Stimulated activated CD8-positive, alpha-beta memory T cell treated with anti-CD3 and anti-CD28 coated beads, Interleukin-4, amount 100 ng/mL, for 1 hour (primary cell): ENCODE measurements around the gene DDX59.

Experiments used
- DNase-seq, 2 donors: peaks; one replicate each; pipeline ENCODE4 v3.0.0-alpha.2; 2020; ENCODE audit warnings: low read depth in 2 of 2, low spot score in 1 of 2

DDX59 gene

DNA sequence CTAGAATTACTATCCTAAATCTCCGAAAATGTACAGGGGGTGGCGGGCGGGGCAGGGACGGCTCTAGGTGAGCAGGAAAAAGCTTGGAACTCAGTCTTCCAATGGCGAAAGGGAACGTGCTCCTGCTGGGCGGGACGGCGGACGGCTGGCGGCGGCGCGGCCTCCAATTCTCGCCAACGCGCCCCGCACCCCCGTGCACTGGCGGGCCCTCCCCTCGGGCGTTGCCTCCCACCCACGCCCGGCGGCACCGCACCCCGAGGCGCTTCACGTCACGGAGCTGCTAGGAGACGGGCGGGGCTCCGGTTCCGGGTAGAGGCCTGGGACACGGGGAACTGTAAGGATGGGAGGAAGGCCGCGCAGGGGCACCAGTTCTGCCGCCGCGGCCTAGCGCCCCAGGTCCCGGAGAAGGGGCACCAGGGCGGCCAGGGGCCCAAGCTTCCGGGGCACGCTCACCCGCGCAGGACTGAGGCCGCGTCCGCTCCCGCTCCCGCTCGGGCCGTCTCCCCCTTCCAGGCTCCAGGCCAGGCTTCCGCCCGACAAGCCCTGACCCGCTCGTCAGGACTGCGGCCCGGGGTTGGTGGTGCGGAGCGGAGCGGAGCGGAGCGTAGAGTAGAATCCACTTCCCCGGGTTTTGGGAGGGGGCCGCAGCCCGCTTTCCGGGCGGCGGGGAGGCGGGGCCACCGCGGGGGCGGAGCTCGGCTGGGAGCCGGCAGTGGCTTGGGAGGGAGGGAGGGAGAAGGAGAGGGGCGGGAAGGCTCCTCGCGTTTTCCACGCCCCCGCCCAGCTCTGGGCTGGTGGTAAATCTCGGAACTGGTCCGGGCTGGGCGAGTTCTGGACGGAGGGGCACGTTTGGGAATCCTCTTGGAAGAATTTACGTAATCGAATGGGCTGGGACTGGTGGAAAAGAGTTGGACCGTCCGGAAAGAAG, at the start of gene DDX59:
Gene DDX59 (minus strand): TSS at position 594 of the 928 bp plus-strand sequence. CDS start 3,167 bp downstream, outside the sequence.
- peak; percentile 72 to 76 for DNase-seq

DNA sequence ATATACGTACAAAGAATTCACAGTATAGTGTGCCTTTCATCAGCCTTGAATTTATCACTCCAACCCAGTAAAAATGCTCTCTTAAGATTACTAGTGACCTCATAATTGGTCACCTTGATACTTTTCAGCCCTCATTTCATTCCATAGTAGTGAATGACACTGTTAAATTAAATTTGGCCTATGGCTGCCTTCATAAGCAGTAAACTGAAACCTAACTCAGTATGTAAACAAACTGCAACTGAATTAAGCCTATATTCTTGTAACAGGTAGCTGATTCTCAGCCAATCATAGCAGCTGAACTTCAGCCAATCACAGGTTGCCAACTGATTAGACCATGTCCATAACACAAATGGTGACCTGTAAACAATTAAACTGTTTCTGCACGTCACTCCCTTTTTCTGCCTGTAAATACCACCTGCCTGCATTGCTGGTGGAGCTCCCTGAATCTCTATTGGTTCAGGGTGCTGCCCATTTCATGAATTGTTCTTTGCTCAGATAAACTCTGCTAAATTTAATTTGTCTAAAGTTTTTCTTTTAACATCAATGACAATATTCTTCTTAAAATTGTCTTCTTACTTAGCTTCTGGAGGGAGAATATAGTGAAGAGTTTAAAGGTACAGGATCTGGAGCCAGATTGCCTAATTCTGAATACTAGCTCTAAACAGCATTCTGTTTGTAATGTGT, 44.9 kb upstream of the DDX59 start:
- no peak for DNase-seq

DNA sequence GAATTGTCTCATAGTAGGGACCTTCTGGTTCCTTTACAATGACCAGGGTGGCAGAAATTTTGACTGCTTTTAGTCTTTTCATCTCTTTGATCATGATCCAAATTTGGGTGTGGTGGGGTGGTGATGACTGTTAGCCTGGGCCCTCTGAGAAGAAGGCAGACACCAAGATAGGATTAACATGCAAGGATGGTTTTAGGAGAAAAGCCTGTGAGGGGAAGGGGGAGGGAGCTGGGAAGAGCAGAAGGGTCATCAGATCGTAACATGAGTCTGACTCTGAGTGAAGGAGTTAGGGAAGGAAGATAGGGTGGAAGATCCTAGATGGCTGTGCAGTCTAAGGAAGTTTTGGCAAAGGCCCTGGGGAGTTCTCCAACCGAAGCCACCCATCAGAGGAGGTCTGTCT, 40.5 kb upstream of the DDX59 start:
- no peak for DNase-seq

DNA sequence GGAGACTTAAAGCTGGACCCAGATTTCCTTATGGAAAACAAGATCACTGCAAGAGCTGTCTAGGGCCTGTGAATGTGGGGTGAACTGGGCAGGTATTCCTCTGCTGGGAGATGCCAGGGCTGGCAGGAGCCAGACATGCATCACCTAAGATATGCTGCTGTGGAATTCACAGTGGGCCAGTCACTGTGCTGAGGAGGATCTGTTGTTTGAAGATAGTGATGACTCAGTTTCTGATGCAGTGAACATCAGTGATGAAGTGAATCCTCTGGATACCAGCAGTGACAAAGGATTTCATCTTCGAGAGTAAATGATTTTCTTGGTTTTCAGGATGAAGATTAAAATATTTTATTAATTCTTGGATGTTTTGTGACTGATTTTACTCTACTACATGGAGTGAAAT, 39.1 kb upstream of the DDX59 start:
- no peak for DNase-seq

DNA sequence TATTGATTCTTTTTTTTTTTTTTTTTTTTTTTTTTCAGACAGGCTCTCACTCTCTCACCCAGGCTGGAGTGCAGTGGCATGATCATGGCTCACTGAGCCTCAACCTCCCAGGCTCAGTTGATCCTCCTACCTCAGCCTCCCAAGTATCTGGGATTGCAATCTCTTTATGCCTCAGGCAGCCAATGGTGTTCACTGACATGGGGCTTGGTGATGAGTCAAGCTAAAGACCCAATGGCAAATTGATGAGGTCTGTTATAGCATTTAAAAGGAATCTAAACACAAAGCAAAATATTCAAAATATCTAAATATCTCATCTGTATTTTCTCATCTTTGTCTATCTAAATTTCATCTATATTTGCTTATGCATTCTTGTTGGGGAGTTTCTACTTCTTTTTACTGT, 38.5 kb upstream of the DDX59 start:
- no peak for DNase-seq

DNA sequence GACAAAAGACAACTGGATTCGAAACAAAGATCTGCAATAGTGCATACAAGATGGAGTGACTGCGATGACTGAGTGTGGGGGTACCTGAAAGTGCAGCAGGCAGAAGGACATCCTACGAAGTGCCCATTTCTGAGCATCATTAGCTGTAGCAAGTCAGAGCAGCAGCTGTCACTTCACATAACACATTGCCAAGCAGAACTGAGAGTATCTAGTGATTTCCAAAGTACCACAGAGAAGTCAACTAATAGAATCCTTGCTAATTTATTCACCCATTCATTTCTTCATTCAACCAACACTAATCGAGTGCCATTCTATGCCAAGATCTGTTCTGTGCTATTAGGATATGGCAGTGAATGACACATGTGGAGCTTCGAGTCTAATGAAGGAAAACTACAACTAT, 37.4 kb upstream of the DDX59 start:
- no peak for DNase-seq

DNA sequence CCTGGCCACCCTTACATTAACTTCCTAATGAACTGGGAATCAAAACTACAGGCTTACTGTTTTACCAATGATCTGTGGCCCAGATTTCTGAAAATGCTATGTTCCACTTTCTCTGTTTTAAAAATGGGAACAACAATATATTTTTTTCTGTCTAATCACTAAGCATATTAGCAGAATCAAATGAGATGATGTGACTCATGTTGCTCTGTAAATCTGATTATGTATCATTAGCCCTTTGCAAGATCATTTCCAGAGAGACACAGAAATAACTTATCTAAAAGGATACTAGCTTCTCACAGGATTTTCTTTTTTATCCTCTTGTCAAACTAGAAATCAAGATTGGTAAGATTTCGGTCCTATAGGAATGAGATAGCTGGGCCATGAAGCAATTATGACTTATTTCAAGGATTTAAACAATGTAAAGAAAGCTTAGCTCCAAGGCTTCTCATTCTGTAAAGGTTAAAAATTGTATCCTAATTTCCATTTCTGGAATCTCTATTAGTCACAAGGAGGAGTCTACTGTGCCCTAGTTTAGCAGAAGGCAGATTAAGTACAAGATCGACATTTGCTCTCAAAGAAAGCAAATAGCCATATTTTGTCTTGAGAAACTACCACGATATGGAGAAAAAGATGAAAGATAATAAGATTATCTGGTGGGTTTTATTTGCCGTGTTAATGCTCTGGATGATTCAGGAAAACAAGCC, 36.6 kb upstream of the DDX59 start:
- no peak for DNase-seq

DNA sequence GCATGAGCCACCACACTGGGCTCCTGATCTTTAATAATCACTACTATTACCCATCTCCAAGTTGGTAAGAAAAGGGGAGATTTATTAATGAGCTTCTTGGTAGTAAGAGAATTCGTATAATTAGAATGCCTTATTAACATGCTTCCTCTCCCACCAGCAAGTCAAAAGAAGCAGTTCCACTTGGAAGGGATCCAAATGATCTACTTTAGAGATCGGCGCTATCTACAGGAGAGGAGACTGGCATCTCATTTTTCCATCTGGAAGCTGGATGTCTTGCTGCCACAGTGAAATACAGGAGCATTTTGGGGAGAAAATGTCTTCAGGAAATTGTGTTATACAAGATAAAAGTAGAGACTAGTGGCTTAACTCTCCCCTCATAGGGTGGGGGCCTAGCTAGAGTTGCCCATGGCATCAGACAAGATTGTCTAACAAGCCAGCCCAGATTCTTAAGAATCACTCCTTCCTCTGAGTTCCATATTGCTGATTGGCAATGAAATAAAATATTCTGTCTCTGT, 35.3 kb upstream of the DDX59 start:
- no peak for DNase-seq

DNA sequence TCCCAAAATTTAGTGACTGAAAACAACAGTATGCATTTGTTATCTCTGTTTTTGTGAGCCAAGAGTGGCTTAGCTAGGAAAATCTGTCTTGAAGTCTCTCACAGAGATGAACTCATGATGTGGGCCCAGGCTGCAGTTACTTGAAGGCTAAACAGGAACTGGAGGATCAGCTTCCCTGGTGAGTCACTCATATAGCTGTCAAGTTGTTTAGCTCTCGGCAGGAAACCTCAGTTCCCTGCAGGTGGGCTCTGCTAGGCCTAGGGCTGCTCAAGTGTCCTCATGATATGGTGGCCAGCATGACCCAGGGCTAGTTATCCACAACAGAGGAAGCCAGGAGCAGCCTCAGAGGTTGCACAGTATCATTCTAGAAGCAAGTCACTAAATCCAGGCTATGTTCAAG, 30.2 kb upstream of the DDX59 start:
- no peak for DNase-seq

DNA sequence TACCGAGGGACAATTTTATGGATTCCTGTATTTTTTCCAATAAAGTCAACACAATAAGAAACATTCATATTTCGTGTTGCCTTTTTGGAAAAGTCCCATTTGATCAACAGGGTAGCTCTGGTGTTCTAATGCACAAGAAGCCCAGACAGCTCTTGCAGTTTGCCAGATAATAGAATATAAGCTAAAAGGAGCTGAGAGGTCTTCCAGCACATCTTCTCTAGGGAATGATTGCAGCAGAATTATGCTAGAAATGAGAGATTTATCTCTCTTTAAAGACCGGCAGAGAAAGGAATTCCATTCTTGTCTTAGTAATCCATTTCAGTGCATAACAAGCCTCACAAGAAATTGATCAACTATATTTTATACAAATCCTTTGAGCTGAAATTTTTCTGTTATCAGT, 25.0 kb upstream of the DDX59 start:
- no peak for DNase-seq

DNA sequence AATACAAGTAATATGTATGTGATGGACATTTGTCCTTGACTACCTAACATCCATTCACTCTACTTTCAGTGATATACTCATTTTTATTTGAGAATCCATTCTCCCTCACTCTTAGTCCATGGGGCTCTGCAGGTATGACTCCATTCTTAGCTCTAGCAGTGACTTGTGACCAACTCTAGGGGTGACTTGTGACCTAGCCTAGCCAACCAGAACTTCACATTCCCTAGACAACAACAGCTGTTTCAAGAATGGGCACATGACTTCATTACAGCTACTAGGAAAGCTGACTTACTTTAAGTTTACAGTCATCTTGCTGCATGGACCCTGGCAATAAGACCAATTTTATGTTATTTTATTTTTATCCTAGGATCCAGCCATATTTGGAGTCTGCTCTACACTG, 23.6 kb upstream of the DDX59 start:
- DNase-seq = no peak

DNA sequence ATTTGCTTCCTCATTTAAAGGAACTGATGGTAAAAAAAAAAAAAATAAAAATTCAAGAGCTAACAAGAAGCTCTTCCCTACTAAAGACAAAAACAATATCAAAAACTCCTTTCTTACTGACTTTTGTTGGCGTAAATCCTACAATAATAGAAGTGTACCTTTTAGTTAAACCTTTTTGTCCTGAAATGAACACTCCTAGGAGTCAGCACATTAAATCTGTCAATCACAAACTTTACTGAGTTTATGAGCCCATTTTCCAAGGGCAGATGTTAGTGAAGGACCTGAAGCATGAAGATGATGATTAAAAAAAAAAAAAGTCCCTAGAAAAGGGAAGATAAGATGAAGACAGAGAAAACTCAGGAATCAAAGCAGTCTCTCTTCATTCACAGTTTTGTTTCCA, 22.6 kb upstream of the DDX59 start:
- DNase-seq = no peak

DNA sequence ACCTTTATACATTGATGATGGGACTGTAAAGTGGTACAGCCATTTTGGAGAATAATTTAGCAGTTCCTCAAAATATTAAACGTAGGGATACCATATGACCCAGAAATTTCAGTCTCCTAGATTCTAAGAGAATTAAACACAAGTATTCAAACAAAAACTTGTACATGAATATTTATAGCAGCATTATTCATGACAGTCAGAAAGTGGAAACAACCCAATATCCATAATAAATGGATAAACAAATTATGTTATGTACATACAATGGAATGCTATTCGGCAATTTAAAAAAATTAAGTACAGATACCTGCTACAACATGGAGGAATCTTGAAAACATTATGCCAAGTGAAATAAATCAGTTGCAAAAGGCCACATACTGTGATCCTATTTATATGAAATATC, 16.9 kb upstream of the DDX59 start:
- DNase-seq = no peak

DNA sequence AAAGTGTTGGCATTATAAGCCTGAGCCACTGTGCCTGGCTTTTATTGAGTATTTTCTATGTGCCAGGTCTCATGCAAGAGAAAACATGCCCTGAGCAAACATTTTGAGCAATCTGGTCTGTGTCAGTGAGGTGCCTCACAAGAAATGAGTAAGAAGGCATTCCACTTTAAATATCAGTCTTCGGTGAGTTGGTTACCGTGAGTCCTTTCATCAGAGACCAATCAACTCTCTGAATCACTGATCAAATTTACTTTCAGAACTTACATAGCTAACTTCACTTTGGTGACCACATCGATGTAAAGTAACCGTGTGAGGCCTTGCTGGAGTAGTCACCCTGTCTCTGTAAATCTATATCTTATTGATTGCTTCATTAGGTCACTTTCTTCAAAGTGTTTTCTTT, 14.3 kb upstream of the DDX59 start:
- no peak for DNase-seq

DNA sequence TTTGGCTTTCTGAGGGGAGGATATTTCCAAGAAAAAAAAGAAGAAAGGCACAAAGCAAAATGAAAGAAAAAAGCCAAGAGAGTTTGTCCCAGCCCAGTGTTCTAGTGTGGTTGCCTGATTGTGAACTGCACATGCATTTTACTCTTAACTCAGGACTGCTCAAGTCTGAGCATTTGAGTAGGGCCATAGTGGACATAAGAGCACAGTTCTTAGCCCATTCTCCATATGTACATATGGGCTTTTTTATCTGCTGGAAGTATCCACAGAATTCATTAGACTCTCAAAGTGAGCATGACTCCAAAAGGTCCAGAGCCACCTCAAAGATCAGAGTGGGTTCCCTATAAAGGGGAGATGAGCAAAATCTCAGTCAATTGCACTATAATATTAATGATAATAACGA, 13.6 kb upstream of the DDX59 start:
- no peak for DNase-seq

DNA sequence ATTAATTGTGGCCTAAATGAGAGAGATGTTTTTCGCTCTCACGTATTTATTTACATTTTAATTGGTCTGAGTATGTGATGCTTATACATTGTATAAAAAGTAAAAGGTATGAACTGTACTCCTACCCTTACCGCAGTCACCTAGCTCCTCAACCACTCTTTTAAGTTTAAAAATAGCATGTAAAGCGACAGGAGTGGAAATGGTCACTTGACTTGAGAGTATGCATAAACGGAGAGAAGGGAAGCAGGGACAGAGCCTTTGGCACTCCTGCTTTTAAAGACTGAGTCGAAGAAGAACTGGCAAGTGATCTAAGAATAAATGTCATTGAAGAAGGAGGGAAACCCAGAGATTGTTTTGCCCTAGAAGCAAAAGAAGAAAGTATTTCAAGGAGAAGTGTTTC, 11.5 kb upstream of the DDX59 start:
- DNase-seq = no peak

DNA sequence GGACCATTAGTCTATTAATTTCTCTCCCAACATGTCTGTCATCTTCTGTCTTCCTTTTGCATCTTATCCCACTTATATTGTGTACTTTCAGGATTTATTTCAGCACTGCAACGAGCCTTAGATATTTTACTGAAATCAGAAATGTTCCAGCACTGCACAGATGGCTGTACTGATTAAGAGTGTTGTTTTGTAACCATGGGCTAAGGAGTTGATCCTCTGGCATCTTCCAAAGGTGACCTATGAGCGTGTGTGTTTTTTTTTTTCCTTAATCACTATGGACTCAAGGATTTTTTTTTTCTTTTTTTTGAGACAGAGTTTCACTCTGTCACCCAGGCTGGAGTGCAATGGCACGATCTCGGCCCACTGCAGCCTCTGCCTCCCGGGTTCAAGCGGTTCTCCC, 7.1 kb upstream of the DDX59 start:
- no peak for DNase-seq

DNA sequence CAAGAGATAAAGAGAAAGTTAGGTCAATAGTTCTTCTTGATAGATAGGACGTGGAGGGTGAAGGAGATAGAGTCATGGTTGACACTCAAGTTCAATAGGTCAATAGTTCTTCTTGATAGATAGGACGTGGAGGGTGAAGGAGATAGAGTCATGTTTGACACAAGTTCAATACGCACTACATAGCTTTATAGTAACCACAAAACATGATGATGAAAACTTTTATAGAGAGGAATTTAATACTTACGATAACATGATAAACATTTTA, 5.8 kb upstream of the DDX59 start:
- DNase-seq = no peak

DNA sequence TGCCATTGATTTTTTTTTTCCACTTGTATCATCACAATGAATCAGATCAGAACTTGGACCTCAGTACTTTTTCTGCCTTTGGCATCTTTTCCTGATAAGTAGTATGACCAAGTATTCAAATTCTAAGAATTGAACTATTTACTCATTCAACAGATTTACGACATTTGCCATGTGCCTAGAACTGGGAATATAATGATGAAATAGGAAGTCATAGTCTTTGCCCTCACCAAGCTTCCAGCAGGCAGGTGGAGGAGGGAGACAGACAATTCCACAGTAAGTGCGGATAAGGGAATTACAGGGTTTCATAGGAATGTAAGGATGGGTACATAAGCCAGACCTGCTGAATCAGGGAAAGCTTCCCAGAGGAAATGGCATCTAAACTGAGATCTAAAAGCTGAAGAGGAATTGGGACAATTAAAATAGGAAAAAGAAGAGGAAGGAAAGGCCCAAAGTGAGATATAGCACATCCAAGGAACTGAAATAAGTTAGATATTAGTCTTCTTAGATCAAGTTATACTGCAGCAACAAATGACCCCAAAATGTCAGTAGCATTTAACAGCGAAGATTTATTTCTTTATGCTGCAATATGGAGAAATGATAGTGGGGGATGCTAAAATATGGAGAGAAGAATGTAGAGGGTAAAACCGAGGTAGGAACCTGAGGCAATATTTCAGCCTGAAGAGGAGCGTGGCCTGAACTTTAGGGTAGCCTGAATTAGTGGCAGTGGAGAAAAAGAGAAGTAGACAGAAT, 5.3 kb upstream of the DDX59 start:
- no peak for DNase-seq

DNA sequence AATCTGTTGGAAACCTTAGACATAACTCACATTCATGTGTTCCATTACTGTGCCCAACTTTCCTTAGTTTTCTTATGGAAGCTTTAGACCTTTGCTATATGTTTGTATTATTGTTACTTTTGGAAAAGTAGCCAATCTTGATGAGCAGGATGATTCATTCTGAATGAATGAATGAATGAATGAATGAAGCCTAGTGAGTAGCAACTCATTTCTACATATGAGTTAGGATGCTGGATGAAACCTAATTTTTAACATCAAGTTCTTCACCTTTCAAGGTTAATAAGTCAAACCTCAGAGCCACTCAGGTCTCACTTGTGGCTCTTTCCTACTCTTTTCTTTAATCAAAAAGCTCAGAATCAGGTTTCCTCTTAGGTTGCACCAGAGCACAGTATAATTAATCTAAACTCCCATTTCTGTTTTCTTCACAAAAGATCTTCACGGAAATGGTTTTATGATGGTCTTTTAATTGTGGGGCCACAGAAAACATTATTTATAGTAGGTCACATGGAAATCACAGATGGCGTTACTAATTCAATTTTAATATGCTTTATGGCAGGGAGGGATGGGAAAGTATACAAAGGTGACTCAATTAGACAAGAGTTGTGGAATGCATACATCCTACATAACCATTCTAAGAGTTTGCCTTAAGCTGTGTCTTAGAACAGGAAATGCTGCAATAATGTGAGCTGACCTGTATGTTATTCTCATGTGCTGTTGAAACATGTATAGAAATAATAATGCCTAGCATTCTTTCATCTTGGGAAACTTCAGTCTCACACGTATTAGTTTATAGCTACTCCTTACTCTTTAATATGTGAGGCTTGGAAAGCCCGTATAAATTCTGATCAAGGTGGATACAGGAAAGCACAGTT, 4.5 kb upstream of the DDX59 start:
- DNase-seq = no peak
